Measurements from ENCODE around the gene PFKM. TPM values are rescaled to one million over a fixed set of nuclear protein-coding genes. Genes with fewer than 3 reads are reported as not detected.

Gene PFKM
- total RNA-seq, 1 donor from 2014 or later, result 19.6 TPM

GRCh38 chr12:48179466-48179865, 60.3 kb downstream of the PFKM start:
- H3K4me3 ChIP-seq, result no peak overlapping the region
- TF ChIP-seq CTCF (IDR thresholded peaks at IDR 0.05), result no peak
- intact Hi-C loops (cut with DNase I), result no loop called here
- H3K9me3 ChIP-seq, result no peaks in the 10 kb centered on the region
- peaks cover 4 to 5% of the 10 kb centered on the region in 2 donors for H3K4me1 ChIP-seq
- H3K27me3 ChIP-seq, result no peaks in the 10 kb centered on the region
- DNase-seq (ENCODE audit: low spot score in 2 of 2), result no peak
- no peaks in the 10 kb centered on the region for H3K36me3 ChIP-seq
- no peak overlapping the region for H3K27ac ChIP-seq

- no peak overlapping the region for H3K27ac ChIP-seq
- intact Hi-C loops (cut with DNase I), result loop anchor here (10.0 kb wide), 2 partner anchors 216 to 806 kb away; partner anchors contain the start of gene TMEM106C
Measured at GRCh38 chr12:48180424-48180823, 61.3 kb downstream of the PFKM start.

GRCh38 chr12:48180857-48181495, 61.8 kb downstream of the PFKM start:
- Histone ChIP-seq H3K4me1 (peaks cover 4 to 8% of the 10 kb centered on the region in 2 donors), H3K27ac (no peak overlapping the region), H3K27me3 (no peaks in the 10 kb centered on the region), H3K36me3 (no peaks in the 10 kb centered on the region), H3K4me3 (no peak overlapping the region), H3K9me3 (no peaks in the 10 kb centered on the region)
- intact Hi-C loops (cut with DNase I), result loop anchor here (10.0 kb wide), 2 partner anchors 216 to 806 kb away; partner anchors contain the start of gene TMEM106C
- no peak for DNase-seq (ENCODE audit: low spot score in 2 of 2)
- TF ChIP-seq CTCF (IDR thresholded peaks at IDR 0.05), result no peak

More at GRCh38 chr12:48180424-48180823, 61.3 kb downstream of the PFKM start:
- no peaks in the 10 kb centered on the region for H3K36me3 ChIP-seq
- no peak overlapping the region for H3K4me3 ChIP-seq
- H3K4me1 ChIP-seq, result peaks cover 4 to 8% of the 10 kb centered on the region in 2 donors
- no peaks in the 10 kb centered on the region for H3K27me3 ChIP-seq
- DNase-seq (ENCODE audit: low spot score in 2 of 2), result no peak
- TF ChIP-seq CTCF (IDR thresholded peaks at IDR 0.05), result no peak
- no peaks in the 10 kb centered on the region for H3K9me3 ChIP-seq

GRCh38 chr12:48182631-48183030, 63.5 kb downstream of the PFKM start:
- Histone ChIP-seq H3K4me1 (peaks cover 4 to 8% of the 10 kb centered on the region in 2 donors), H3K36me3 (no peaks in the 10 kb centered on the region), H3K4me3 (peak overlapping the region; percentile 74 to 89), H3K27ac (peak overlapping the region; percentile 55 to 70), H3K9me3 (no peaks in the 10 kb centered on the region), H3K27me3 (no peaks in the 10 kb centered on the region)
- intact Hi-C loops (cut with DNase I), result loop anchor here (1.0 to 10.0 kb wide), 4 partner anchors 16 to 808 kb away; partner anchors contain the start of genes ASB8 and TMEM106C
- no peak for TF ChIP-seq CTCF (IDR thresholded peaks at IDR 0.05)
- no peak for DNase-seq (ENCODE audit: low spot score in 2 of 2)

- Histone ChIP-seq H3K27me3 (no peaks in the 10 kb centered on the region), H3K27ac (peak within 1 kb of the TSS; percentile 55 to 70), H3K4me3 (peak within 1 kb of the TSS; percentile 74 to 89), H3K4me1 (peaks cover 4 to 8% of the 10 kb centered on the region in 2 donors), H3K36me3 (no peaks in the 10 kb centered on the region), H3K9me3 (no peaks in the 10 kb centered on the region)
- intact Hi-C loops (cut with DNase I), result loop anchor here (1.0 to 10.0 kb wide), 4 partner anchors 15 to 808 kb away; partner anchors contain the start of genes ASB8 and TMEM106C
- peak; percentile 41 to 58 (median 47) for TF ChIP-seq CTCF (IDR thresholded peaks at IDR 0.05)
- DNase-seq (ENCODE audit: low spot score in 2 of 2), result peak in 1 of 2 donors; percentile 87
Measured at GRCh38 chr12:48183091-48183875, 64.1 kb downstream of the PFKM start, which contains the start of gene CCDC184. CCDC184 (plus strand) TSS chr12:48183644; CDS start chr12:48184123, 479 bp downstream.
